ENCODE data around the gene CACNA2D3.

Gene CACNA2D3

DNA sequence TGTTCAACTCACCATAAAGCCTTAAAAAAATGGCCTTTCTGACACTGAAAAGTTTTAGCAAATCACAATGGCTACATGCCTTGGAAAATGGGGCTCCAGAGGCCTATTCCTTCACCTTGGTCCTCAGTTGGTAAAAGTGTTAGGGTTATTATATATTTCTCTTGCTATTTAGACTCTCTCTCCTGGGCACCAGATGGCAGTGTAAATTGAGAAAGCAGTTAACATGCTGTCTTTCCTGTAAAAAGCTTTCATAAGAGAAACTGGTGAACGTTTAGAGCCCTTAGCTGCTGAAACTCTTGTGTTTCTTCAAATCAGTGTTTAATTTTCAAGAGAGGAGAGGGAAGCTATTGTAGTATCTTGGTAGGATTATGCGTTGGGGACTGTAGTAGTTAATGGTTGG, 715.6 kb downstream of the CACNA2D3 start:
- TF ChIP-seq, protein P1, sequence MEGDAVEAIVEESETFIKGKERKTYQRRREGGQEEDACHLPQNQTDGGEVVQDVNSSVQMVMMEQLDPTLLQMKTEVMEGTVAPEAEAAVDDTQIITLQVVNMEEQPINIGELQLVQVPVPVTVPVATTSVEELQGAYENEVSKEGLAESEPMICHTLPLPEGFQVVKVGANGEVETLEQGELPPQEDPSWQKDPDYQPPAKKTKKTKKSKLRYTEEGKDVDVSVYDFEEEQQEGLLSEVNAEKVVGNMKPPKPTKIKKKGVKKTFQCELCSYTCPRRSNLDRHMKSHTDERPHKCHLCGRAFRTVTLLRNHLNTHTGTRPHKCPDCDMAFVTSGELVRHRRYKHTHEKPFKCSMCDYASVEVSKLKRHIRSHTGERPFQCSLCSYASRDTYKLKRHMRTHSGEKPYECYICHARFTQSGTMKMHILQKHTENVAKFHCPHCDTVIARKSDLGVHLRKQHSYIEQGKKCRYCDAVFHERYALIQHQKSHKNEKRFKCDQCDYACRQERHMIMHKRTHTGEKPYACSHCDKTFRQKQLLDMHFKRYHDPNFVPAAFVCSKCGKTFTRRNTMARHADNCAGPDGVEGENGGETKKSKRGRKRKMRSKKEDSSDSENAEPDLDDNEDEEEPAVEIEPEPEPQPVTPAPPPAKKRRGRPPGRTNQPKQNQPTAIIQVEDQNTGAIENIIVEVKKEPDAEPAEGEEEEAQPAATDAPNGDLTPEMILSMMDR (IDR thresholded peaks at IDR 0.05), result peak; percentile 34; the same call in 1 of the 2 replicates

DNA sequence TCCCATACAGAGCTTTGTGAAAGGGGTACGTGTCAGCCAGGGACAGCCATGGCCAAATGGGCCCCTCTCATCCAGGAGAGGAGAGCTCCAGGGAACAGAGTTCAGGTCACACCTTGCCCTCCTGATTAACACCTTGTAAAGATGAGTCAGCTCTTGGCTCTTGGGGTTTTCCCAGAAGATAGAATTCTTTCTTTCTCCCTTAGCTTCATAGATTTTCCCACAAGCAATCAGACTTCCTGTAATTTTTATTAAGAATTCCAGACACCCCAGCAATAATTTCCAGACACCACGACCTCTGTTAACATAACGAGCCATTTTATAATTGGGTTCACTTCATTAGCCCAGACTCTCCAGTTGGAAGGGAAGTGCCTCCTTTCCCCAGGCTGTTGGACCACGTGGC, 719.1 kb downstream of the CACNA2D3 start:
- TF ChIP-seq, protein P1 (IDR thresholded peaks at IDR 0.05), result no peak

DNA sequence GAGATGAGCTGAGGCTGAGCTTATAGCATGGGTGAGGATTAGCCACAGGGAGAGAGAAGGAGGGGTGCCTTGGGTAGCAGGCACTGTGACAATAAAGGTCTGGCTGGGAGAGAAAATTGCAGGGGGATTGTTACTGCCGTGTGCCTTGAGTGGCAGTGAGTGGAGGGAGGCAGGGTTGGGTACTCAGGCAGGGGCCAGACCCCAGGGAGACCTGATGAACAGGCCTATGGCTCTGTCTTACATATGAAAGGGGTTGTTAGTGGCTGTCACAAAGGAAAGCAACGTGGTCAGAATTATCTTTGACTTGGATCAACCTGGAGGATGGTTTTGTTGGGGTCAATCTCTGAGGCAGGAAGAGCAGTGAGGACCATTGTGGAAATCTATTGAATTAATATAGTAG, 721.0 kb downstream of the CACNA2D3 start:
- TF ChIP-seq, protein P1 (IDR thresholded peaks at IDR 0.05), result no peak

DNA sequence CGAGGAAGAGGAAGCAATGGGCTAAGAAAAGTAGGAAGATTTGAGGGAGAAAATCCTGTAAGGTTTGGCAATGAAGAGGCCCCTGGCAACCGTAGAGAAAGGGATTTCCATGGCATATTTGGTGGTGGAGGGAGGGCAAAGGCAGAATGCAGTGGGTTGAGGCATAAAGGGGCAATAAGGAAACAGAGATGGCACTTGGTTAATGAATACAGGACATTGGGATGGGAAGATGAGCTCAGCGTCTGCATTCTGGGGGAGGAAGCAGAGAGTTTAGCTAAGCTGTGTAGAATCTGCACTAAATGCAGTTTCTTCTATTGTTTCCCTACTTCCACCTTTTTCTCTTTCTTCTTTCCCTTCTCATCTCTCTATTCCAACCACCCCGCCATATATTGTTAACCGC, 721.9 kb downstream of the CACNA2D3 start:
- TF ChIP-seq, protein P1 (IDR thresholded peaks at IDR 0.05), result no peak

DNA sequence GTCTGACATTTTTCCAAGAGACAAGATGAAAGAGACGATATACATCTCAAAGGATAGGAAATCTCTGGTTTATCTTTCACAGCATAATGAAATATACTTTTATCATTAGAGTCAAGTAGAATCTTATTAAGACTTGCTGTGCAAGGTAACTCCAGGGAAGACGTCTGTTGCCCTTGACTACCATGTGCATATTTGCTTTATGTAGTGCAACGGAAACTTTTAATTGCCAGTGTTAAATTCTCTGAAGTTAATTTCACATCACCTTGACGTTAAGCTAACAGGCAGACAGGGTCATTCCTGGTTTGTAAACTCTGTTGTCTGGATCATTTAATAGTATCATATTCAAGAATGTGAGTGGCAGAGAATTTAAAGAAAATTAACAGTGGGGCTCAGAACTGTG, 722.7 kb downstream of the CACNA2D3 start:
- TF ChIP-seq, protein P1 (IDR thresholded peaks at IDR 0.05), result no peak

DNA sequence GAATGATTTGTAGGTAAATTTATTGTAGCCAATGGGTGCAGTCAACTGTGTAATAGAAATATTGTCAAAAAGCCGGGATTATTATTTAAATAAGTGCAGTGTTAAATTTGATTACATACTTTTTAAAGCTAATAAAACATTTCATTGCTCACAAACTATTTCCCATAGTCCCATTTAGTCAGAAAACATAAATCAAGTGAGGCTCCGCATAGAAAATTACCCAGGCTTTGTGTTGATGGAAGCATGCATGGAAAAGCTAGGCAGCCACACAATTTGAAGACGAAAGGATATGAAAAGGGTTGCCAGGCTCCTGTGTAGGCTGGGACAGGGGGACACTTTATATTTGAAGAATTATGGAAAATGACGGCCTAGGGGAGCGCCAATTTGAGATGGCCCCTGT, 723.2 kb downstream of the CACNA2D3 start:
- TF ChIP-seq, protein P1 (IDR thresholded peaks at IDR 0.05), result no peak

DNA sequence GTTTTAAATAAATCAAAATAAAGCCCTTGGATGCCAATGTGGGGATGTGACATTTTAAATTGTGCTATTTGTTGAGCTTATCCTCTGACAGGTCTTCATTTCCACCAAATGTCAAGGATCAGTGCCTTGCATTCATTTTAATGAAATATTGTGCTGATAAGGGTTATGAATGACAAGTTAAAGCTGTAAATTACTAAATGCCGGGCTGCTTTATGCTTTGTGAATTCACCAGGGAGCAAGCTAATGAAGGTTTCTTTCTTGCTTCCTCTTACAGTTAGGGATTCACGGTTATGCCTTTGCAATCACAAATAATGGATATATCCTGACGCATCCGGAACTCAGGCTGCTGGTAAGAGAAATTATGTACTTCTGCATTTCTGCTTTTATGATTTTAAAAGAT, 723.8 kb downstream of the CACNA2D3 start:
- TF ChIP-seq, protein P1 (IDR thresholded peaks at IDR 0.05), result no peak

DNA sequence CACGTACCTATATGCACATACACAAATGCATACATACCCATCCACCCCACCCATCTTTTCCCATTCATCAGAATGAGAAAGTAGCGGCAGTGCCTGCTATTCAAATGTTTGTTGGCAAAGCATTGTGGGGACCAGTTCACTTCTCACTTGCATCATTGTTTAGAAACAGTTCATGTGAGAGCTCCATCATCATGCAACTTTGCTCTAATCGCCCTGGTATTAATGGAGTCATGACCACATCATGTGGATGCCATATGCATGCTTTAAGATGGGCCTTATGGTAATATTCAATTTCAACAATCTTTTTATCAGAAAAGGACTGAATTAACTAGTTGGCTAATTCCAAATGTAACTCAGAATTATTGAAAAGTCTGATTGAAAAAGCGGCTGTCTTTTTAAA, 725.0 kb downstream of the CACNA2D3 start:
- TF ChIP-seq, protein P1 (IDR thresholded peaks at IDR 0.05), result no peak

Data from LNCAP (cell line).